ENCODE results near the gene RDH5. TPM values are rescaled to one million over a fixed set of nuclear protein-coding genes. Genes with fewer than 3 reads are reported as not detected.
"Not testable (repeated sequence)": the region's sequence is repeated elsewhere in the genome, so short reads cannot be mapped to it uniquely, and the experiment has no call there.

Gene RDH5
- total RNA-seq, 2 donors from 2014 or later = 12.9 to 13.8 TPM

- DNase-seq (peak in 1 of 3 donors; percentile 37), ATAC-seq (peak; percentile 65)
- H3K4me3 Mint-ChIP-seq = peak overlapping the region; percentile 94
- peak overlapping the region; percentile 90 for H3K27ac Mint-ChIP-seq
- H3K9me3 ChIP-seq (ENCODE audit: control insufficient read depth, low read length, poor library complexity, severe bottlenecking) = no peaks in the 10 kb centered on the region
- no peaks in the 10 kb centered on the region for H3K27me3 Mint-ChIP-seq
- peaks cover 52% of the 10 kb centered on the region for H3K4me1 Mint-ChIP-seq
- peaks cover 3% of the 10 kb centered on the region for H3K36me3 Mint-ChIP-seq (ENCODE audit: low read depth)
Measured at GRCh38 chr12:55743406-55744339, 23.5 kb downstream of the RDH5 start.

- DNase-seq (no peak), ATAC-seq (no peak)
- H3K36me3 Mint-ChIP-seq (ENCODE audit: low read depth) = peaks cover 3% of the 10 kb centered on the region
- H3K9me3 ChIP-seq (ENCODE audit: control insufficient read depth, low read length, poor library complexity, severe bottlenecking) = no peaks in the 10 kb centered on the region
- no peaks in the 10 kb centered on the region for H3K27me3 Mint-ChIP-seq
- peak overlapping the region; percentile 90 for H3K27ac Mint-ChIP-seq
- H3K4me3 Mint-ChIP-seq = peak overlapping the region; percentile 94
- peaks cover 55% of the 10 kb centered on the region for H3K4me1 Mint-ChIP-seq
Measured at GRCh38 chr12:55744340-55745030, 24.3 kb downstream of the RDH5 start.

- no peaks in the 10 kb centered on the region for H3K9me3 ChIP-seq (ENCODE audit: control insufficient read depth, low read length, poor library complexity, severe bottlenecking)
- H3K4me3 Mint-ChIP-seq = peak overlapping the region; percentile 94
- H3K27me3 Mint-ChIP-seq = no peaks in the 10 kb centered on the region
- DNase-seq = no peak
- H3K36me3 Mint-ChIP-seq (ENCODE audit: low read depth) = peaks cover 5% of the 10 kb centered on the region
- ATAC-seq = no peak
- H3K4me1 Mint-ChIP-seq = peaks cover 58% of the 10 kb centered on the region
- peak overlapping the region; percentile 90 for H3K27ac Mint-ChIP-seq
Measured at GRCh38 chr12:55745361-55746173, 25.4 kb downstream of the RDH5 start.

GRCh38 chr12:55746174-55746912, 26.1 kb downstream of the RDH5 start:
- DNase-seq = no peak
- no peaks in the 10 kb centered on the region for H3K9me3 ChIP-seq (ENCODE audit: control insufficient read depth, low read length, poor library complexity, severe bottlenecking)
- peaks cover 58% of the 10 kb centered on the region for H3K4me1 Mint-ChIP-seq
- H3K27ac Mint-ChIP-seq = peak overlapping the region; percentile 86
- no peak for ATAC-seq
- H3K27me3 Mint-ChIP-seq = no peaks in the 10 kb centered on the region
- peak overlapping the region; percentile 73 for H3K4me3 Mint-ChIP-seq
- peaks cover 5% of the 10 kb centered on the region for H3K36me3 Mint-ChIP-seq (ENCODE audit: low read depth)

- Mint-ChIP-seq H3K4me3 (no peak overlapping the region), H3K4me1 (peaks cover 56% of the 10 kb centered on the region), H3K27ac (peak overlapping the region; percentile 86), H3K27me3 (no peaks in the 10 kb centered on the region), H3K36me3 (ENCODE audit: low read depth) (peaks cover 5% of the 10 kb centered on the region)
- no peaks in the 10 kb centered on the region for H3K9me3 ChIP-seq (ENCODE audit: control insufficient read depth, low read length, poor library complexity, severe bottlenecking)
- ATAC-seq = no peak
- DNase-seq = no peak
Measured at GRCh38 chr12:55746913-55747231, 26.7 kb downstream of the RDH5 start.

GRCh38 chr12:55748230-55748993, 28.2 kb downstream of the RDH5 start:
- Mint-ChIP-seq H3K27me3 (no peaks in the 10 kb centered on the region), H3K27ac (peak overlapping the region; percentile 86), H3K36me3 (ENCODE audit: low read depth) (peaks cover 3% of the 10 kb centered on the region), H3K4me1 (peaks cover 47% of the 10 kb centered on the region), H3K4me3 (no peak overlapping the region)
- ATAC-seq (no peak), DNase-seq (no peak)
- H3K9me3 ChIP-seq (ENCODE audit: control insufficient read depth, low read length, poor library complexity, severe bottlenecking) = no peaks in the 10 kb centered on the region

GRCh38 chr12:55755246-55755645, 35.1 kb downstream of the RDH5 start:
- peaks cover 12% of the 10 kb centered on the region for H3K4me1 Mint-ChIP-seq
- no peaks in the 10 kb centered on the region for H3K9me3 ChIP-seq (ENCODE audit: control insufficient read depth, low read length, poor library complexity, severe bottlenecking)
- no peaks in the 10 kb centered on the region for H3K27me3 Mint-ChIP-seq
- H3K36me3 Mint-ChIP-seq (ENCODE audit: low read depth) = peaks cover 3% of the 10 kb centered on the region
- no peak overlapping the region for H3K4me3 Mint-ChIP-seq
- ATAC-seq (no peak), DNase-seq (no peak)
- H3K27ac Mint-ChIP-seq = peak overlapping the region; percentile 77

- no peak for ATAC-seq
- Mint-ChIP-seq H3K4me3 (no peak overlapping the region), H3K27ac (no peak overlapping the region), H3K4me1 (peaks cover 19% of the 10 kb centered on the region), H3K36me3 (ENCODE audit: low read depth) (peaks cover 6% of the 10 kb centered on the region), H3K27me3 (no peaks in the 10 kb centered on the region)
- DNase-seq = no peak
- H3K9me3 ChIP-seq (ENCODE audit: control insufficient read depth, low read length, poor library complexity, severe bottlenecking) = no peaks in the 10 kb centered on the region
Measured at GRCh38 chr12:55757701-55758100, 37.5 kb downstream of the RDH5 start.

GRCh38 chr12:55758575-55758974, 38.4 kb downstream of the RDH5 start:
- H3K36me3 Mint-ChIP-seq (ENCODE audit: low read depth); H3K27ac Mint-ChIP-seq: not testable (repeated sequence)
- H3K4me1 Mint-ChIP-seq = peaks cover 19% of the 10 kb centered on the region

GRCh38 chr12:55760663-55761062, 40.5 kb downstream of the RDH5 start:
- ATAC-seq = no peak
- Mint-ChIP-seq H3K4me1 (peaks cover 14% of the 10 kb centered on the region), H3K27ac (no peak overlapping the region), H3K4me3 (no peak overlapping the region), H3K27me3 (no peaks in the 10 kb centered on the region), H3K36me3 (ENCODE audit: low read depth) (peaks cover 6% of the 10 kb centered on the region)
- no peaks in the 10 kb centered on the region for H3K9me3 ChIP-seq (ENCODE audit: control insufficient read depth, low read length, poor library complexity, severe bottlenecking)
- DNase-seq = no peak

More at GRCh38 chr12:55758575-55758974, 38.4 kb downstream of the RDH5 start:
- not testable (repeated sequence) for H3K4me3 Mint-ChIP-seq; H3K27me3 Mint-ChIP-seq; ATAC-seq; H3K9me3 ChIP-seq (ENCODE audit: control insufficient read depth, low read length, poor library complexity, severe bottlenecking); DNase-seq

GRCh38 chr12:55762646-55763045, 42.5 kb downstream of the RDH5 start:
- H3K36me3 Mint-ChIP-seq (ENCODE audit: low read depth) = peaks cover 3% of the 10 kb centered on the region
- H3K4me3 Mint-ChIP-seq = no peak overlapping the region
- H3K27ac Mint-ChIP-seq = no peak overlapping the region
- no peak for ATAC-seq
- H3K9me3 ChIP-seq (ENCODE audit: control insufficient read depth, low read length, poor library complexity, severe bottlenecking) = no peaks in the 10 kb centered on the region
- no peaks in the 10 kb centered on the region for H3K27me3 Mint-ChIP-seq
- no peak for DNase-seq
- H3K4me1 Mint-ChIP-seq = peaks cover 13% of the 10 kb centered on the region

GRCh38 chr12:55765736-55766290, 45.6 kb downstream of the RDH5 start:
- Mint-ChIP-seq H3K27ac (peak overlapping the region; percentile 85), H3K27me3 (no peaks in the 10 kb centered on the region), H3K4me1 (peaks cover 14% of the 10 kb centered on the region), H3K4me3 (no peak overlapping the region), H3K36me3 (ENCODE audit: low read depth) (peaks cover 6% of the 10 kb centered on the region)
- DNase-seq (no peak), ATAC-seq (no peak)
- H3K9me3 ChIP-seq (ENCODE audit: control insufficient read depth, low read length, poor library complexity, severe bottlenecking) = no peaks in the 10 kb centered on the region

Measured in T-helper 17 cell (primary cell).